K562 (cell line): ENCODE data around the gene TMEM222. TPM values are rescaled to one million over a fixed set of nuclear protein-coding genes. Genes with fewer than 3 reads are reported as not detected.

Experiments
- BCL6 ChIP-seq: fragments of 250-450 bp; sonication (Bioruptor Pico); IDR thresholded peaks from 2 replicates; pipeline ENCODE4 v1.4.0; 2020
- HDAC3 ChIP-seq: fragments of 450-650 bp; IDR thresholded peaks from 2 replicates; pipeline ENCODE4 v1.6.1; 2018; ENCODE audit warnings: borderline replicate concordance, mild to moderate bottlenecking, moderate library complexity; ENCODE audit not compliant: partially characterized antibody
- HDAC8 ChIP-seq: fragments of 450-650 bp; IDR thresholded peaks from 2 replicates; pipeline ENCODE4 v1.6.1; 2016; ENCODE audit warnings: mild to moderate bottlenecking, missing genetic modification characterization, moderate library complexity, missing compliant biosample characterization
- JUN ChIP-seq, 2 experiments: sonication (generic) in 1 of 2; formaldehyde crosslinking in 1 of 2; IDR thresholded peaks; 2 replicates each; pipeline versions ENCODE4 v1.6.1 to v1.8.0; 2012 to 2022; ENCODE audit warnings: borderline replicate concordance in 2 of 2, mild to moderate bottlenecking in 2 of 2, improper control_type of control experiment in 1 of 2, low read depth in 1 of 2, low read length in 1 of 2, missing genetic modification reagents in 1 of 2
- NCOA6 ChIP-seq: fragments of 450-650 bp; IDR thresholded peaks from 2 replicates; pipeline ENCODE4 v1.6.1; 2017; ENCODE audit warnings: mild to moderate bottlenecking
- SMAD2 ChIP-seq: fragments of 150-350 bp; IDR thresholded peaks from 2 replicates; pipeline ENCODE4 v1.6.1; 2014; ENCODE audit warnings: low read depth, mild to moderate bottlenecking, low read length
- USF1 ChIP-seq: sonication (generic); formaldehyde crosslinking; IDR thresholded peaks from 2 replicates; pipeline ENCODE4 v1.9.0; 2022; ENCODE audit warnings: mild to moderate bottlenecking, missing genetic modification reagents
- ZNF511 ChIP-seq: sonication (generic); formaldehyde crosslinking; IDR thresholded peaks from 2 replicates; pipeline ENCODE4 v1.8.0; 2022; ENCODE audit warnings: mild to moderate bottlenecking, missing genetic modification reagents
- ZNF639 ChIP-seq, 2 experiments: fragments of 200-800 bp in 1 of 2; sonication (Bioruptor generic) in 1 of 2; sonication (generic) in 1 of 2; formaldehyde crosslinking in 1 of 2; IDR thresholded peaks in 1 of 2; conservative IDR thresholded peaks in 1 of 2; 2 replicates each; pipeline versions ENCODE4 v1.5.0 to v1.6.1; 2016 to 2020; ENCODE audit warnings: missing compliant biosample characterization in 1 of 2, missing genetic modification characterization in 1 of 2, missing genetic modification reagents in 1 of 2
- ZSCAN29 ChIP-seq: fragments of 450-650 bp; IDR thresholded peaks from 2 replicates; pipeline ENCODE4 v1.6.1; 2017
- polyA plus RNA-seq, 8 experiments: library from polyadenylated mRNA; depleted of rRNA in 4 of 8; stranded (reverse) in 5 of 8; unstranded in 3 of 8; fragments of >200 nt; fragmentation: Nextera tagmentation in 2 of 8; fragmentation: Illumina TruSeq in 1 of 8; extraction: Ambion mirVana in 2 of 8; extraction: Trizol in 1 of 8; gene quantifications; 2 replicates each; pipeline versions ENCODE4 v1.2.1 to v1.2.3, GENCODE V29; 2011 to 2014; ENCODE audit warnings: inconsistent platforms in 1 of 8, missing spikeins in 1 of 8
- total RNA-seq, 7 experiments: library from RNA; depleted of rRNA in 6 of 7; stranded (reverse); fragments of >200 nt in 6 of 7; fragmentation: Illumina TruSeq in 2 of 7; extraction: Trizol in 2 of 7; gene quantifications; 2 replicates each; pipeline versions ENCODE4 v1.2.1 to v1.2.3, GENCODE V29; 2011 to 2021; ENCODE audit warnings: low replicate concordance in 1 of 7
- TF ChIP-seq, protein P1 (sequence below): fragments of 250-450 bp; sonication (Bioruptor Pico); IDR thresholded peaks from 2 replicates; pipeline ENCODE4 v1.5.0; 2021; ENCODE audit warnings: mild to moderate bottlenecking, borderline replicate concordance
- TF ChIP-seq, protein P2 (sequence below): fragments of 450-650 bp; IDR thresholded peaks from 2 replicates; pipeline ENCODE4 v1.6.1; 2018; ENCODE audit not compliant: partially characterized antibody
- TF ChIP-seq, protein P3 (sequence below): sonication (generic); formaldehyde crosslinking; IDR thresholded peaks from 2 replicates; pipeline ENCODE4 v1.5.0; 2020; ENCODE audit warnings: missing genetic modification reagents
- TF ChIP-seq, protein P4 (sequence below): fragments of 250-450 bp; sonication (Bioruptor Pico); IDR thresholded peaks from 2 replicates; pipeline ENCODE4 v1.8.0; 2021; ENCODE audit warnings: mild to moderate bottlenecking, moderate library complexity

The TMEM222 gene
- total and polyA plus RNA-seq, 9 of the 15 experiments (the other 6 are each of a cell fraction or from before 2014, with no cell fraction given), result 6.9 to 48.0 (median 32.8) TPM

DNA sequence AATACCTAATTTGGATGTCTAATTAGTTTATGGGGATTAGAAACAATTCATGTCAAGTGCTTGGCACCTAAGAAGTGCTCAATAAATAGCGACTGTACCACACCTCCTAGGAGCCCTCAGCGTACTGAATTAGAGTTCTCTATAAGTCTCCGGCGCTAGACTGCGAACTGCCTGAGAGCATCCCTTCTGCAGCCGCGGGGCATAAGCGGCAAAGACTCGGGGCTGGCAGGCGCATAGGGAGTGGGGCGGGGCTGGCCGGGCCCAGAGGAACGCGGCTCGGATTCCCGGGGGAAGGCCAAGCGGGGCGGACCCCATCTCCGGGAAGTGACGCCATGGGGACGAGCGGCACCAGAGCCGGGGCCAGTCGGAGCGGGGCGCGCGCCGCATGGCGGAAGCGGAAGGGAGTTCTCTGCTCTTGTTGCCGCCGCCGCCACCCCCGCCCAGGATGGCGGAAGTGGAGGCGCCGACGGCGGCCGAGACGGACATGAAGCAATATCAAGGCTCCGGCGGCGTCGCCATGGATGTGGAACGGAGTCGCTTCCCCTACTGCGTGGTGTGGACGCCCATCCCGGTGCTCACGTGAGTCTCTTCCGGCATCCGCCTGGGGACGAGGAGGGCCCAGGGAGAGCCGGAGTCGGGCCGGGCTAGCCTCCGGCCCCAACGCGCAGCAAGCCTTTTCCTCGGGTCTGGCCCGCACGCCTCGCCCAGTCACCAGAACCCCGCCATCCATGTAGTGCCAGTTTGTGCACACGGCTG, at the start of gene TMEM222 (continued):
- TF ChIP-seq HDAC3, result peak; percentile 62
- TF ChIP-seq ZNF511 (CRISPR knock-in tag), result peak; percentile 97
- TF ChIP-seq JUN (IDR thresholded peaks at IDR 0.05; ENCODE audit: borderline replicate concordance, low read depth, low read length), result peak; percentile 92
- no peak; the same call in 1 of the 2 replicates for TF ChIP-seq JUN (CRISPR knock-in tag; IDR thresholded peaks at IDR 0.05; ENCODE audit: borderline replicate concordance)
- no peak for TF ChIP-seq SMAD2
- TF ChIP-seq, protein P1, sequence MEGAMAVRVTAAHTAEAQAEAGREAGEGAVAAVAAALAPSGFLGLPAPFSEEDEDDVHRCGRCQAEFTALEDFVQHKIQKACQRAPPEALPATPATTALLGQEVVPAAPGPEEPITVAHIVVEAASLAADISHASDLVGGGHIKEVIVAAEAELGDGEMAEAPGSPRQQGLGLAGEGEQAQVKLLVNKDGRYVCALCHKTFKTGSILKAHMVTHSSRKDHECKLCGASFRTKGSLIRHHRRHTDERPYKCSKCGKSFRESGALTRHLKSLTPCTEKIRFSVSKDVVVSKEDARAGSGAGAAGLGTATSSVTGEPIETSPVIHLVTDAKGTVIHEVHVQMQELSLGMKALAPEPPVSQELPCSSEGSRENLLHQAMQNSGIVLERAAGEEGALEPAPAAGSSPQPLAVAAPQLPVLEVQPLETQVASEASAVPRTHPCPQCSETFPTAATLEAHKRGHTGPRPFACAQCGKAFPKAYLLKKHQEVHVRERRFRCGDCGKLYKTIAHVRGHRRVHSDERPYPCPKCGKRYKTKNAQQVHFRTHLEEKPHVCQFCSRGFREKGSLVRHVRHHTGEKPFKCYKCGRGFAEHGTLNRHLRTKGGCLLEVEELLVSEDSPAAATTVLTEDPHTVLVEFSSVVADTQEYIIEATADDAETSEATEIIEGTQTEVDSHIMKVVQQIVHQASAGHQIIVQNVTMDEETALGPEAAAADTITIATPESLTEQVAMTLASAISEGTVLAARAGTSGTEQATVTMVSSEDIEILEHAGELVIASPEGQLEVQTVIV (CRISPR knock-in tag), result no peak
- peak; percentile 81 for TF ChIP-seq USF1
- TF ChIP-seq BCL6 (CRISPR knock-in tag), result no peak
- no peak for TF ChIP-seq NCOA6
- TF ChIP-seq HDAC8, result no peak
- TF ChIP-seq ZNF639 (CRISPR knock-in tag; conservative IDR thresholded peaks at IDR 0.05 in 1 of 2, IDR thresholded peaks at IDR 0.05 in 1 of 2), result peak in 1 of 2 experiments; percentile 99; a peak in 2 of 4 replicates
- TF ChIP-seq, protein P2, sequence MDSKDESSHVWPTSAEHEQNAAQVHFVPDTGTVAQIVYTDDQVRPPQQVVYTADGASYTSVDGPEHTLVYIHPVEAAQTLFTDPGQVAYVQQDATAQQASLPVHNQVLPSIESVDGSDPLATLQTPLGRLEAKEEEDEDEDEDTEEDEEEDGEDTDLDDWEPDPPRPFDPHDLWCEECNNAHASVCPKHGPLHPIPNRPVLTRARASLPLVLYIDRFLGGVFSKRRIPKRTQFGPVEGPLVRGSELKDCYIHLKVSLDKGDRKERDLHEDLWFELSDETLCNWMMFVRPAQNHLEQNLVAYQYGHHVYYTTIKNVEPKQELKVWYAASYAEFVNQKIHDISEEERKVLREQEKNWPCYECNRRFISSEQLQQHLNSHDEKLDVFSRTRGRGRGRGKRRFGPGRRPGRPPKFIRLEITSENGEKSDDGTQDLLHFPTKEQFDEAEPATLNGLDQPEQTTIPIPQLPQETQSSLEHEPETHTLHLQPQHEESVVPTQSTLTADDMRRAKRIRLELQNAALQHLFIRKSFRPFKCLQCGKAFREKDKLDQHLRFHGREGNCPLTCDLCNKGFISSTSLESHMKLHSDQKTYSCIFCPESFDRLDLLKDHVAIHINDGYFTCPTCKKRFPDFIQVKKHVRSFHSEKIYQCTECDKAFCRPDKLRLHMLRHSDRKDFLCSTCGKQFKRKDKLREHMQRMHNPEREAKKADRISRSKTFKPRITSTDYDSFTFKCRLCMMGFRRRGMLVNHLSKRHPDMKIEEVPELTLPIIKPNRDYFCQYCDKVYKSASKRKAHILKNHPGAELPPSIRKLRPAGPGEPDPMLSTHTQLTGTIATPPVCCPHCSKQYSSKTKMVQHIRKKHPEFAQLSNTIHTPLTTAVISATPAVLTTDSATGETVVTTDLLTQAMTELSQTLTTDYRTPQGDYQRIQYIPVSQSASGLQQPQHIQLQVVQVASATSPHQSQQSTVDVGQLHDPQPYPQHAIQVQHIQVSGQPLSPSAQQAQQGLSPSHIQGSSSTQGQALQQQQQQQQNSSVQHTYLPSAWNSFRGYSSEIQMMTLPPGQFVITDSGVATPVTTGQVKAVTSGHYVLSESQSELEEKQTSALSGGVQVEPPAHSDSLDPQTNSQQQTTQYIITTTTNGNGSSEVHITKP, result peak; percentile 90
- TF ChIP-seq, protein P3, sequence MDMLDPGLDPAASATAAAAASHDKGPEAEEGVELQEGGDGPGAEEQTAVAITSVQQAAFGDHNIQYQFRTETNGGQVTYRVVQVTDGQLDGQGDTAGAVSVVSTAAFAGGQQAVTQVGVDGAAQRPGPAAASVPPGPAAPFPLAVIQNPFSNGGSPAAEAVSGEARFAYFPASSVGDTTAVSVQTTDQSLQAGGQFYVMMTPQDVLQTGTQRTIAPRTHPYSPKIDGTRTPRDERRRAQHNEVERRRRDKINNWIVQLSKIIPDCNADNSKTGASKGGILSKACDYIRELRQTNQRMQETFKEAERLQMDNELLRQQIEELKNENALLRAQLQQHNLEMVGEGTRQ, result peak; percentile 29; the same call in 1 of the 2 replicates
- TF ChIP-seq ZSCAN29, result no peak
- TF ChIP-seq, protein P4, sequence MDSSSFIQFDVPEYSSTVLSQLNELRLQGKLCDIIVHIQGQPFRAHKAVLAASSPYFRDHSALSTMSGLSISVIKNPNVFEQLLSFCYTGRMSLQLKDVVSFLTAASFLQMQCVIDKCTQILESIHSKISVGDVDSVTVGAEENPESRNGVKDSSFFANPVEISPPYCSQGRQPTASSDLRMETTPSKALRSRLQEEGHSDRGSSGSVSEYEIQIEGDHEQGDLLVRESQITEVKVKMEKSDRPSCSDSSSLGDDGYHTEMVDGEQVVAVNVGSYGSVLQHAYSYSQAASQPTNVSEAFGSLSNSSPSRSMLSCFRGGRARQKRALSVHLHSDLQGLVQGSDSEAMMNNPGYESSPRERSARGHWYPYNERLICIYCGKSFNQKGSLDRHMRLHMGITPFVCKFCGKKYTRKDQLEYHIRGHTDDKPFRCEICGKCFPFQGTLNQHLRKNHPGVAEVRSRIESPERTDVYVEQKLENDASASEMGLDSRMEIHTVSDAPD (CRISPR knock-in tag), result no peak
